HL-60/S4 (cell line): ENCODE measurements around the gene NUP50.

Experiments used
- in situ Hi-C: fragments of 300-500 bp; cut with MboI; formaldehyde crosslinking; loops from 2 replicates; pipeline ENCODE4 v1.14.3; 2022; ENCODE audit warnings: low sequenced_read_pairs

NUP50 gene

DNA sequence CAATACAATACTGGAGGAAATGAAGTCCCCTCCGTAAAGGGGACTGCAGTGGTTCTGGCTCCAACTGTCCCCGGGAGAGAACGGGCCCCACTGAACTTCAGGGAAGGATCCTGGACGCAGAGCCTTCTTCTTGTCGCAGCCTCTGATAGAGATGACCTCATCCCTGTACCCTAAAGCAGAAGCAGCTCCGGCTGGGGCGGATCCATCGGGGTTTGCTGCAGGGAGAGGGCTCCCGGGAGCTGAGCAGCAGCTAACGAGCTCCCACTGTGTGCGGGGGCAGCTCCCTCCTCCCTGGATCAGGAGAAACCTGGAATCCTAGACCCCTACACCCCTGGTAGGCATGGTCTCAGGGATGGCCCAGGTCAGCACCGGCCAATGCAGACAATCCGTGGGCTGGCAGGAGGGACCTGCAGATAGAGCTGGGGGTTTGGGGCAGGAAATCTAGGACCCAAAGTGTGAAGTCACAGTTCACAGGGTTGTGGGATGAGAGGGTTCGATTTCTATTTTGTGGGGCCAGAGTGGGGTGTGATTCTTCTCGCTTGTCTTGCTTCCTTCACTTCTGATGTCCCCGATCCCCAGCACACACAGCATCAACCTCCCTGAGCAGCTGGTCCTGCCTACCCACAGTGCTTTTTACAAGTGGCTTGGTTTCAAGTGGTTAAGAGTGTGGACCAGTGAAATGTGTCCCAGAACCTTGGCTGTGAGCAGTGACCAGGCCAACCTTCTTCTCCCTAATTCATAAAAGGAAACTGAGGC lies 64.1 kb downstream of the NUP50 start:
- in situ Hi-C loops, result no loop called here

DNA sequence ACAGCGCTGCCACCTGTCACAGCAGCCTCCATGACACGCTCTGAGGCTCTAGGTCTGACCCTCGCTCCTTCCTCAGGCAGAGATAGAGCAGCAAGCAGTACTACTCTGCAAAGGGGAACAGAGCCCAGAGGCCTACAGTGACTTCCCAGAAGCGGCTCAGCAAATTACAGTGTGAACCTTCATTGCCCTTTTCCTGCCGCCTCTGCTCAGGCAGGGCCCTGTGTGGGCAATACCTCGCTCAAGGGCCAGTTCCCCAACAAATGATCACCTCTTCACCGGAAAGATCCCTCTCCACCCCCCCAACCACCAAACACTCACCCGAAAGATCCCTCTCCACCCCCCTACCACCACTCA lies 64.7 kb downstream of the NUP50 start:
- in situ Hi-C loops, result no loop called here

DNA sequence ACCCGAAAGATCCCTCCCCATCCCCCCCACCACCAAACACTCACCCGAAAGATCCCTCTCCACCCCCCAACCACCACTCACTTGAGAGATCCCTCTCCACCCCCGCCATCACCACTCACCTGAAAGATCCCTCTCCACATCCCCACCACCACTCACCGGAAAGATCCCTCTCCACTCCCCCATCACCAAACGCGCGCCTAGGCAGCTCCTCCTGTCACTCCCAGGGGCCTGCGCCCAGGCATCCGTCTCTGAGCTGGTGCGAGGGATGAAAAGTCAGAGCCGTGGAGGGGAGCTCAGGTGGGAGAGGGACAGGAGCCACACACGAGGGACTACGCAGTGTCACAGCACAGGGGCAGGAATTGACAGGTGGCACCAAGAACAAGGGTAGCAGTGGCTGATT lies 65.5 kb downstream of the NUP50 start:
- in situ Hi-C loops, result no loop called here

DNA sequence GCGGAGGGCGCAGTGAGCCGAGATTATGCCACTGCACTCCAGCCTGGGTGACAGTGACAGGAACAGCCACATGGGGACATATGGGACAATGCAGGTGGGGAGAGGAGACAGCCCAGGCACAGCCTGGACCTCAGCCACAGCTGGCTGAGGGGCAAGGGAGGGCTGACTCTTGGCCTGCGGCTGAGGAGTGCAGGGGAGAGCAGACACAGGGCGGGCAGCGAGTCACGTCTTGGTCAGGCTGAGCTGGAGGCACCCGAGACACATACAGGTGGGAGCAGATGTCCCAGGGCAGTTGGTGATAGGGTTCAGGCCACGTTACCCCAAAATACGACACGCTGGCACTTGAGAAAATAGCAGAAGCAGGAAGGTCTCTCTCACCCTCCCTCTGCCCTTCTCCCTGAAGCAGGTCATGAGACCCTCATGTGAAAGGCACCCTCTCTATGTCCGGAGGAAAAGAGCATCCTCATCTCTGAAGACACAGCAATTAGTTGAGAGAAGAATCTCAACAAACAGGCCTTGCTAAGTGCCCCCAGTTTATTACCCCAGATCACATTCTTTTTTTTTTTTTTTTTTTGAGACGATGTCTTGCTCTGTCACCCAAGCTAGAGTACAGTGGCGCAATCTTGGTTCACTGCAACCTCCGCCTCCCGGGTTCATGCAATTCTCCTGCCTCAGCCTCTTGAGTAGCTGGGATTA lies 66.4 kb downstream of the NUP50 start:
- in situ Hi-C loops, result no loop called here

DNA sequence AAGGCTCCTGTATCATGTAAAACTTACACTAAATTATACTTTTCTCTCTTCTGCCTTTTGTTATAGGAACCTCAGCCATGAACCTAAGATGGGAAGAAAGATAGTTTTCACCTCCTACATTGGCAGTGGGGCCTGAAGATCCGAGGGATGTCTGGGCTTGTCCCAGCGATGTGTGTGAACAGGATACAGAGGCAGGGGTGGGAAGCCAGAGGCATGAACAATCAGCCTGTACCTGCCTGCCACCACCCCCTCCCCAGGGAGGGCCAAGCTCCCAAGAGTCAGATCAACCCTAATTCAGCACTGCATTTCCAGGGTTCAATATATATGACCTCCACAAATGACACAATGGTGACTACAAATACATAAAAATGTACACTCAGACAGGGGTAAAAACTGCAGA lies 67.6 kb downstream of the NUP50 start:
- in situ Hi-C loops, result no loop called here

DNA sequence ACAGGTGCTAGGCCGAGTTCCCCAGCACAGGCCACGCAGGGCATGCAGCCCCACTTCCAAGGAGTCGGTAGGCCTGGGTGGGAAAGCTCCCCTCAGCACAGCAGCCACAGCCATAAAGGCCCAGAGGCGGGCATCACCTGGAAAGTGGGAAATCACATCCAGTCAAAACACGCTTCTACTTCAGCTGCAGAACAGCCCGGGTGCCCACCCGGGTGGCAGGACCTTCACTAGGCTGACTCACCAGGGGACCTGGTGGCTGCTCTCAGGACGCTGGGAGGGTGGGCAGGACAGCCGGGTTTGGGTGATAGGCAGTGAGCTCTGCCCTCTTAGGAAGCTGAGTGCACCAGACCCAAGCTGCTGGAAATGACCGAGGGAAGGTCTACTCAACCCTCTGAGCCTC lies 69.7 kb downstream of the NUP50 start:
- in situ Hi-C loops, result no loop called here

DNA sequence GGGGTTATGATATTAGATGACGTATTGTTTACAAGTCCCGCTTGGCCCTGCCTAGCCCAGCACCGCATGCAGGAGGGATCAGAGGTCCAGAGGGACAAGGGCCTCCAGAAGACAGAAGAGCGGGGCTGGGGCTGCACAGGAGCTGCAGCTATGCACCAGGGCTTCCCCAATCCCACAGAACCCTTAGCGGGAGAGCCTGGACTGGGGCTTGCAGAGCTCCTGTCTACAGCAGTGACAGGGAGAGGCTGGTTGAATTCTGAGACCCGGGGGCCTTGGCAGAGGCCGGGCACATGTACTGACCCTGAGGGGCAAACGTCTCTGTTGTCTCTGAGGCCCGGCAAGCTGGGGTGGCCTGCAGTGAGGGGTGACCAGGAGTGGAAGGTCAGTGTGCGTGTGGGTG lies 70.1 kb downstream of the NUP50 start:
- in situ Hi-C loops, result no loop called here

DNA sequence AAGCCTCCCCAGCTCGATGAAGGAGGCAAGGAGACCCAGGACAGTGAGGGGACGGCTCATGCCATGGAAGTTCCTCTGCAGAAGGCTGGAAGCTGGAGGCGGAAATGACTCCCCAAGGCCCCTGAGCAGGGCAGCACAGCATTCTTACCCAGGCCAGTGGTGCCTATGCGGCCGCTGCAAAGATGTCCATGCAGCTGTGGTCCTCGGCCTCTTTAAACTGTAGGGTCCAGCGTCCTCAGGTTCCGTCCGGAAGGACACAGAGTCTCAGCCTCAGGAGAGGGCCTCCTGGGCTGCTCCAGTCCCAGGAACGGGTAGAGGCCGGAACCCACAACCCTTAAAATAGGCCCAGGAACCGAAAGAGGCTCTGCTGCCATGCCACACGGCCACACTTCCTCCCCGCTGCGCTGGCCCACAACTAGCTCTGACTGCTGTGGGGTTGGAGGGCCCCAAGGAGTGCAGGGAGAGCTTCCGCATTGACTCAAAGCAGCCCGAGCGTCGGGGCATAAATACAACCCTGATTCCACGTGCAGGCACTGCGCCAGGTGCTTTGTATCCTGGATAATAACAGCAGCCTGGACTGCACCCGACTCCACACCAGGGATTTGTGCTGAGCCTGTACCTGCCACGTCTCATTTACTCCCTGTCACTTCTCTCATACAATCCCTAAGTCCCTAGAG lies 71.5 kb downstream of the NUP50 start:
- in situ Hi-C loops, result no loop called here

DNA sequence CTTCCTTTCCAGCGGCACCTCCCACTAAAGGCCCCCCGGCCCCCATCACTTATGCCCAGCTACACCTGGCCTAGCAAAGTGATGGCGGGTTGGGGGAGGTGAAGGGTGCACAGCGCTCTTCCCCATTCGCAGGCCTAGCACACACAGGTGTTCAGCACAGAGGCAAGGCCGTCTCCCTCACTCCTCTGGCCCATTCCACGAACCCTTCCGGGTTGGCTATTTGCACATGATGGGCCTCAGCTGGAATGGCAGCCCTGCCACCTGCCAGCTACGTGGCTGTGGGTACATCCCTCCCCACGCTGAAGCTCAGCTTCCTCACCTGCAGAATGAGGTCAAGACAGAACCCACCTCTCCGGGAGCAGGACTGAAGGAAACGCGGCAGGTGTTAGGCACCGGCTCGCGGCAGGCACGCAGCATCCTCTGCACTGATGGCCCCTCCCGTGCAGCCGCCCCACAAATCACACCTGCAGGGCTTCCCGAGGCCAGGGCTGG lies 72.2 kb downstream of the NUP50 start:
- in situ Hi-C loops, result no loop called here

DNA sequence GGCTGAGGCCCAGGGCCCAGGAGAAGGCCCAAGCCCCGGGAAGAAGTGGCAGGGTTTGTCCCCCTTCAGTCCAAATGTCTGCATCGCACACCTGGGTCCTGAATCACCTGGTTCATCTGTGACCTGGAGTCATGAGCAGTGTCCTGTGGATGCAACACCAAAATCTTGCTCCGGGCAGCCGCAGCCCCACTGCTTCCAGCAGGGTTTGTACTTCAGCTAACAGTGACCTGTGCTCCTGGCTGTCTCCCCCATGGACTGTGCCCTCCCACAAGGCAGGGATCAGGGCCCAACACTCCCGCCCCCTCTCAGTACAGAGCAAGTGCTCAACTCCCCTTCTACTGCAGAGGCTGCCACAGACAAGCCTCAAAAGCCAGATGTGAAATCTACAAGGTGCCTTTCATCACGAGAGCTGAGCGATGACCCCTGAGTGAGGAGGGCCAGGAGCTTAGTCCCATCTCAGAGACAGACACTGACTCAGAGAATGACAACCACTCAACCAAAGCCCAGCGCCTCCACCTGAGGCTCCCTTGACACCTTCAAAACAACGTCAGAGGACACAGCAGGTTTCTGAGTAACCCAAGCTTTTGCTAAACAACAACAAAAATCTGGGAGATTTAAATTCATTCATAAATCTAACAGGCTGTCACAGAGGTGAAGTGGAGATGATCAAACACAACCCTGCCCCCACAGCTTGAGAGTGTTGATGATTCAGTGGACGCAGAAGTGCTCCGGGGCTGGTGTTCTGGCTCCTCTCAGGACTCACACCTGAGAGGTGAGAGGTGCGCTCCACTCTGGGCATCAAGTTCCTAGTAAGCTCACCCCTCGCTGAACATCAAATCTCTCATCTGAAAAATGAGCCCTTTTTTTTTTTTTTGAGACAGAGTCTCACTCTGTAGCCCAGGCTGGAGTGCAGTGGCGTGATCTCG lies 73.6 kb downstream of the NUP50 start:
- in situ Hi-C loops, result no loop called here
